ENCODE data around the gene KCTD8. TPM values are rescaled to one million over a fixed set of nuclear protein-coding genes. Genes with fewer than 3 reads are reported as not detected.

The KCTD8 gene
- total RNA-seq, 1 experiment from 2014 or later: 1.1 TPM

DNA sequence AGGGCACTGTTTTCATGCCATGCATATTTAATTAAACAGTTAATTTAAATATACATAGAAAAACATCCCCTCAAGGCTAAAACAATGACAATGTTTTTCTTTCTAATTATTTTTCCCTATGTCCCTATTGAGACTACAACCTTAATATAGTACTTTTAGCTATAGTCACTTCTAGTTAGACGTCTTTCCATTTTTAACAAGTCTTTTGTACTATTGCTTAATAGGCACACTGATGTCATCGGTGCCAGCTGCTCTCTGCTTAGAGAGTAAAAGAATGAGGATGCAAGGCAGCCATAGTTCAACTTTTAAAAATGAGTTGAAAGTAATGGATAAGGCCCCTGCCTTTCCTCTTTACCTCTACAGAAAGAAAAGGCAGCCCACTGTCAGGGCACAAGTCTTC lies 191.1 kb downstream of the KCTD8 start:
- Histone ChIP-seq H2BK12ac (ENCODE audit: insufficient read length, low read depth, low read length) (no peak overlapping the region), H3K9me3 (ENCODE audit: control insufficient read depth, low read depth, low read length) (no peaks in the 10 kb centered on the region), H4K20me1 (ENCODE audit: control insufficient read depth, insufficient read depth, insufficient read length) (no peaks in the 10 kb centered on the region), H3K9ac (ENCODE audit: extremely low read depth, insufficient read length, low read length) (no peak overlapping the region), H3K18ac (ENCODE audit: insufficient read length, low read depth, low read length) (no peak overlapping the region), H3K27me3 (ENCODE audit: insufficient read depth, low read length) (no peaks in the 10 kb centered on the region; the same call in 1 of the 2 replicates), H4K5ac (ENCODE audit: insufficient read length, low read depth, low read length) (no peak overlapping the region), H2AFZ (ENCODE audit: low read length) (no peak overlapping the region), H3T11ph (ENCODE audit: low read length) (no peak overlapping the region), H3K14ac (ENCODE audit: insufficient read depth, low read length) (no peak overlapping the region), H3K4me2 (ENCODE audit: insufficient read depth, insufficient read length, low read length) (no peak overlapping the region), H3K27ac (ENCODE audit: insufficient read length, low read depth, low read length) (no peak overlapping the region), H3K56ac (ENCODE audit: insufficient read length, low read depth, low read length) (no peak overlapping the region), H4K8ac (replicated peaks; ENCODE audit: insufficient read length, low read depth, low read length) (no peak overlapping the region), H3K4ac (ENCODE audit: low read depth, low read length) (no peak overlapping the region), H2BK5ac (ENCODE audit: insufficient read length, low read length) (no peak overlapping the region), H3K23ac (ENCODE audit: insufficient read length, low read depth, low read length) (no peak overlapping the region), H3K4me1 (ENCODE audit: insufficient read depth, low read length) (no peaks in the 10 kb centered on the region), H4K91ac (ENCODE audit: insufficient read length, low read depth, low read length) (no peak overlapping the region), H3K79me1 (ENCODE audit: insufficient read depth, low read depth, low read length, poor library complexity, severe bottlenecking) (no peaks in the 10 kb centered on the region), H2BK120ac (ENCODE audit: low read depth, low read length, poor library complexity, severe bottlenecking) (no peak overlapping the region), H3K79me2 (ENCODE audit: insufficient read depth, low read length) (no peaks in the 10 kb centered on the region), H3K23me2 (ENCODE audit: insufficient read length, low read depth, low read length, poor library complexity, severe bottlenecking) (no peaks in the 10 kb centered on the region), H2BK15ac (ENCODE audit: low read depth, low read length) (no peak overlapping the region), H2BK20ac (ENCODE audit: low read depth, low read length, poor library complexity, severe bottlenecking) (no peak overlapping the region), H2AK5ac (ENCODE audit: insufficient read length, low read length) (no peak overlapping the region)
- Mint-ChIP-seq H3K27ac (peak overlapping the region in 1 of 3 experiments; percentile 31; a peak in 1 of 7 replicates), H3K27me3 (ENCODE audit: low read depth) (no peaks in the 10 kb centered on the region), H3K9me3 (peaks cover 3 to 6% of the 10 kb centered on the region in 2 experiments; a peak in 4 of 5 replicates), H3K36me3 (ENCODE audit: insufficient read depth in 1 of 3, low read depth in 3 of 3) (peaks cover 0 to 10% (median 0%) of the 10 kb centered on the region in 3 experiments; a peak in 3 of 7 replicates), H3K4me3 (no peak overlapping the region), H3K4me1 (peaks cover 9 to 13% of the 10 kb centered on the region in 2 experiments)
- no peak for DNase-seq
- TF ChIP-seq, protein P1, sequence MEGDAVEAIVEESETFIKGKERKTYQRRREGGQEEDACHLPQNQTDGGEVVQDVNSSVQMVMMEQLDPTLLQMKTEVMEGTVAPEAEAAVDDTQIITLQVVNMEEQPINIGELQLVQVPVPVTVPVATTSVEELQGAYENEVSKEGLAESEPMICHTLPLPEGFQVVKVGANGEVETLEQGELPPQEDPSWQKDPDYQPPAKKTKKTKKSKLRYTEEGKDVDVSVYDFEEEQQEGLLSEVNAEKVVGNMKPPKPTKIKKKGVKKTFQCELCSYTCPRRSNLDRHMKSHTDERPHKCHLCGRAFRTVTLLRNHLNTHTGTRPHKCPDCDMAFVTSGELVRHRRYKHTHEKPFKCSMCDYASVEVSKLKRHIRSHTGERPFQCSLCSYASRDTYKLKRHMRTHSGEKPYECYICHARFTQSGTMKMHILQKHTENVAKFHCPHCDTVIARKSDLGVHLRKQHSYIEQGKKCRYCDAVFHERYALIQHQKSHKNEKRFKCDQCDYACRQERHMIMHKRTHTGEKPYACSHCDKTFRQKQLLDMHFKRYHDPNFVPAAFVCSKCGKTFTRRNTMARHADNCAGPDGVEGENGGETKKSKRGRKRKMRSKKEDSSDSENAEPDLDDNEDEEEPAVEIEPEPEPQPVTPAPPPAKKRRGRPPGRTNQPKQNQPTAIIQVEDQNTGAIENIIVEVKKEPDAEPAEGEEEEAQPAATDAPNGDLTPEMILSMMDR (conservative IDR thresholded peaks at IDR 0.05): no peak
- no CpG with 5 or more reads among the region's 2 CpGs for WGBS (ENCODE audit: extremely low coverage, insufficient read length, low lambda C conversion rate)

All from H9 (cell line).